ENCODE data around the gene ARL2.

GRCh38 chr11:64998690-64999431 is 15.1 kb upstream of the ARL2 start:
- no peak for TF ChIP-seq BHLHE40 (IDR thresholded peaks at IDR 0.05; ENCODE audit: borderline replicate concordance)
- no peak for TF ChIP-seq NFRKB (IDR thresholded peaks at IDR 0.05)
- TF ChIP-seq TARDBP (IDR thresholded peaks at IDR 0.05) = no peak
- TF ChIP-seq SP1 (IDR thresholded peaks at IDR 0.05) = no peak
- no peak for TF ChIP-seq FOXM1 (IDR thresholded peaks at IDR 0.05; ENCODE audit: borderline replicate concordance)
- no peak for TF ChIP-seq FOXK2 (IDR thresholded peaks at IDR 0.05)
- no peak for TF ChIP-seq ZNF384 (IDR thresholded peaks at IDR 0.05)
- TF ChIP-seq FOXA1 (IDR thresholded peaks at IDR 0.05) = no peak
- TF ChIP-seq PKNOX1 (IDR thresholded peaks at IDR 0.05) = no peak
- no peak for TF ChIP-seq SUZ12 (IDR thresholded peaks at IDR 0.05)
